ENCODE results near the gene GREB1L.
"Not testable (repeated sequence)": the region's sequence is repeated elsewhere in the genome, so short reads cannot be mapped to it uniquely, and the experiment has no call there.

GREB1L gene

GRCh38 chr18:21242141-21242779 is at the start of gene GREB1L:
TSS of gene GREB1L (plus strand) at chr18:21242232. CDS start at chr18:21383519, 141,287 bp downstream.
- no peak for DNase-seq
- ATAC-seq (replicated peaks) = peak; percentile 64 to 69
- Mint-ChIP-seq H3K27ac (peak within 1 kb of the TSS; percentile 51), H3K4me3 (peak within 1 kb of the TSS; percentile 60 to 67), H3K4me1 (peaks cover 3 to 8% of the 10 kb centered on the region in 2 donors), H3K9me3 (no peaks in the 10 kb centered on the region), H3K36me3 (no peaks in the 10 kb centered on the region), H3K27me3 (peaks cover 56 to 83% of the 10 kb centered on the region in 2 donors)

- Mint-ChIP-seq H3K9me3 (no peaks in the 10 kb centered on the region), H3K4me3 (no peak overlapping the region), H3K36me3 (no peaks in the 10 kb centered on the region), H3K27me3 (peaks cover 21 to 23% of the 10 kb centered on the region in 2 donors), H3K4me1 (no peaks in the 10 kb centered on the region), H3K27ac (no peak overlapping the region)
- DNase-seq (no peak), ATAC-seq (replicated peaks) (no peak)
These were observed 49.8 kb upstream of the GREB1L start for GRCh38 chr18:21192308-21192624.

GRCh38 chr18:21194871-21195771 is 46.9 kb upstream of the GREB1L start:
- Mint-ChIP-seq H3K27ac (no peak overlapping the region), H3K4me1 (no peaks in the 10 kb centered on the region), H3K36me3 (no peaks in the 10 kb centered on the region), H3K27me3 (peaks cover 19 to 21% of the 10 kb centered on the region in 2 donors), H3K4me3 (no peak overlapping the region), H3K9me3 (no peaks in the 10 kb centered on the region)
- peak; percentile 39 to 42 for ATAC-seq (replicated peaks)
- no peak for DNase-seq

- Mint-ChIP-seq H3K36me3 (no peaks in the 10 kb centered on the region), H3K4me1 (no peaks in the 10 kb centered on the region), H3K27me3 (peaks cover 11 to 15% of the 10 kb centered on the region in 2 donors), H3K27ac (no peak overlapping the region), H3K9me3 (no peaks in the 10 kb centered on the region), H3K4me3 (no peak overlapping the region)
- DNase-seq (no peak), ATAC-seq (replicated peaks) (no peak)
These were observed 45.6 kb upstream of the GREB1L start for GRCh38 chr18:21196426-21196825.

- Mint-ChIP-seq H3K4me3 (no peak overlapping the region), H3K9me3 (no peaks in the 10 kb centered on the region), H3K27me3 (no peaks in the 10 kb centered on the region), H3K27ac (no peak overlapping the region), H3K4me1 (no peaks in the 10 kb centered on the region), H3K36me3 (no peaks in the 10 kb centered on the region)
- ATAC-seq (replicated peaks) (no peak), DNase-seq (no peak)
These were observed 38.9 kb upstream of the GREB1L start for GRCh38 chr18:21203126-21203525.

GRCh38 chr18:21203542-21204241 is 38.3 kb upstream of the GREB1L start:
- no peaks in the 10 kb centered on the region for H3K36me3 Mint-ChIP-seq
- DNase-seq (no peak), ATAC-seq (replicated peaks) (no peak)
- no peak overlapping the region for H3K27ac Mint-ChIP-seq
- H3K4me3 Mint-ChIP-seq = no peak overlapping the region
- no peaks in the 10 kb centered on the region for H3K4me1 Mint-ChIP-seq
- H3K9me3 Mint-ChIP-seq = no peaks in the 10 kb centered on the region
- H3K27me3 Mint-ChIP-seq = no peaks in the 10 kb centered on the region

GRCh38 chr18:21205695-21206094 is 36.3 kb upstream of the GREB1L start:
- no peaks in the 10 kb centered on the region for H3K9me3 Mint-ChIP-seq
- no peak overlapping the region for H3K27ac Mint-ChIP-seq
- peaks cover 0 to 3% of the 10 kb centered on the region in 2 donors for H3K27me3 Mint-ChIP-seq
- H3K4me3 Mint-ChIP-seq = no peak overlapping the region
- H3K4me1 Mint-ChIP-seq = no peaks in the 10 kb centered on the region
- ATAC-seq (replicated peaks) = no peak
- H3K36me3 Mint-ChIP-seq = no peaks in the 10 kb centered on the region
- DNase-seq = no peak

GRCh38 chr18:21210278-21210677 is 31.8 kb upstream of the GREB1L start:
- Mint-ChIP-seq H3K9me3 (no peaks in the 10 kb centered on the region), H3K4me3 (no peak overlapping the region), H3K36me3 (no peaks in the 10 kb centered on the region), H3K27ac (no peak overlapping the region), H3K27me3 (peaks cover 2 to 12% of the 10 kb centered on the region in 2 donors), H3K4me1 (no peaks in the 10 kb centered on the region)
- DNase-seq (no peak), ATAC-seq (replicated peaks) (no peak)

GRCh38 chr18:21210784-21211183 is 31.2 kb upstream of the GREB1L start:
- no peak for ATAC-seq (replicated peaks)
- no peak for DNase-seq
- no peaks in the 10 kb centered on the region for H3K9me3 Mint-ChIP-seq
- H3K27ac Mint-ChIP-seq = no peak overlapping the region
- H3K36me3 Mint-ChIP-seq = no peaks in the 10 kb centered on the region
- no peak overlapping the region for H3K4me3 Mint-ChIP-seq
- peaks cover 6 to 12% of the 10 kb centered on the region in 2 donors for H3K27me3 Mint-ChIP-seq
- H3K4me1 Mint-ChIP-seq = no peaks in the 10 kb centered on the region

GRCh38 chr18:21214409-21214808 is 27.6 kb upstream of the GREB1L start:
- peaks cover 13 to 18% of the 10 kb centered on the region in 2 donors for H3K27me3 Mint-ChIP-seq
- not testable (repeated sequence) for H3K9me3 Mint-ChIP-seq; H3K4me1 Mint-ChIP-seq; H3K36me3 Mint-ChIP-seq; H3K27ac Mint-ChIP-seq; ATAC-seq (replicated peaks); H3K4me3 Mint-ChIP-seq; DNase-seq

GRCh38 chr18:21215490-21215889 is 26.5 kb upstream of the GREB1L start:
- no peaks in the 10 kb centered on the region for H3K4me1 Mint-ChIP-seq
- ATAC-seq (replicated peaks) (no peak), DNase-seq (no peak)
- peaks cover 13 to 18% of the 10 kb centered on the region in 2 donors for H3K27me3 Mint-ChIP-seq
- no peak overlapping the region for H3K27ac Mint-ChIP-seq
- H3K9me3 Mint-ChIP-seq = no peaks in the 10 kb centered on the region
- H3K4me3 Mint-ChIP-seq = no peak overlapping the region
- no peaks in the 10 kb centered on the region for H3K36me3 Mint-ChIP-seq

GRCh38 chr18:21218862-21219261 is 23.2 kb upstream of the GREB1L start:
- Mint-ChIP-seq H3K9me3 (no peaks in the 10 kb centered on the region), H3K27me3 (peaks cover 7 to 13% of the 10 kb centered on the region in 2 donors), H3K27ac (no peak overlapping the region), H3K4me1 (no peaks in the 10 kb centered on the region), H3K36me3 (no peaks in the 10 kb centered on the region), H3K4me3 (no peak overlapping the region)
- DNase-seq (no peak), ATAC-seq (replicated peaks) (no peak)

- Mint-ChIP-seq H3K27me3 (peaks cover 0 to 5% of the 10 kb centered on the region in 2 donors), H3K9me3 (peaks cover 0 to 3% of the 10 kb centered on the region in 2 donors), H3K4me3 (no peak overlapping the region), H3K27ac (no peak overlapping the region), H3K36me3 (no peaks in the 10 kb centered on the region), H3K4me1 (no peaks in the 10 kb centered on the region)
- ATAC-seq (replicated peaks) = no peak
- no peak for DNase-seq
These were observed 11.6 kb upstream of the GREB1L start for GRCh38 chr18:21230436-21230835.

- Mint-ChIP-seq H3K36me3 (no peaks in the 10 kb centered on the region), H3K9me3 (no peaks in the 10 kb centered on the region), H3K27ac (peak overlapping the region; percentile 51), H3K4me3 (peak overlapping the region; percentile 44 to 67), H3K27me3 (peaks cover 51 to 80% of the 10 kb centered on the region in 2 donors), H3K4me1 (peaks cover 3 to 8% of the 10 kb centered on the region in 2 donors)
- DNase-seq (no peak), ATAC-seq (replicated peaks) (no peak)
These were observed 557 bp upstream of the GREB1L start for GRCh38 chr18:21241301-21242048.

Data from stimulated activated naive B cell treated with anti-CD40 and anti-IgM and Interleukin-4, amounts not matched to agents 10 μg/mL and 1 μg/mL and 100 μg/mL, for 72 hours (primary cell).